HL-60 (cell line): Measurements from ENCODE around the gene CCNY.

Experiments used
- GABPA ChIP-seq: IDR thresholded peaks from 2 replicates; pipeline ENCODE4 v1.6.1; 2012; ENCODE audit warnings: low read depth
- TF ChIP-seq, protein P1 (sequence below): IDR thresholded peaks from one replicate; pipeline ENCODE4 v1.5.1; 2011; ENCODE audit warnings: low read length, control low read depth, inconsistent platforms; ENCODE audit not compliant: insufficient read depth
- TF ChIP-seq, protein P2 (sequence below): IDR thresholded peaks from 2 replicates; pipeline ENCODE4 v1.6.1; 2012; ENCODE audit warnings: low read depth; ENCODE audit not compliant: insufficient replicate concordance

DNA sequence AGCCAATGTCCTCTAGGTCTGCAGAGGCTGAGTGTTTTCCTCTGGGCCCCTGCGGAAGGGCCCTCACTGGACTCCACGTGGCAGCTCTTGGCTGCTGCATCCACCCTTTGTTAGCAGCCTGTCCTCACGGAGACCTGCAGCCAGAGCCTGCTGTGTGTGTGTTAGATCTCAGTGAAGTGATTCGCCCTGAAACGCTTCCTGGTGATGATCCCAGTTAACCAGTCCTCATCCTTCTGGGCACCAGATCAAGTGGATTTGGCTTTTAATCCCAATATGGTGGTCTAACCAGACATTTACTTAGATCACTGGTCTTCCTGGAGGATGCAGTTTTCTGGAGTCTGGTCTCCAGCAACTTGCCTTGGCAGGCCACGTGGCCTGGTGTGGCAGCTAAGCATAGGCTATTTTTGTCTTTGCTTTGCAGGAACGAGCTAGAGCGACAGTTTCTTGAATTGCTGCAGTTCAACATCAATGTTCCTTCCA is 229.3 kb downstream of the CCNY start:
- TF ChIP-seq, protein P1, sequence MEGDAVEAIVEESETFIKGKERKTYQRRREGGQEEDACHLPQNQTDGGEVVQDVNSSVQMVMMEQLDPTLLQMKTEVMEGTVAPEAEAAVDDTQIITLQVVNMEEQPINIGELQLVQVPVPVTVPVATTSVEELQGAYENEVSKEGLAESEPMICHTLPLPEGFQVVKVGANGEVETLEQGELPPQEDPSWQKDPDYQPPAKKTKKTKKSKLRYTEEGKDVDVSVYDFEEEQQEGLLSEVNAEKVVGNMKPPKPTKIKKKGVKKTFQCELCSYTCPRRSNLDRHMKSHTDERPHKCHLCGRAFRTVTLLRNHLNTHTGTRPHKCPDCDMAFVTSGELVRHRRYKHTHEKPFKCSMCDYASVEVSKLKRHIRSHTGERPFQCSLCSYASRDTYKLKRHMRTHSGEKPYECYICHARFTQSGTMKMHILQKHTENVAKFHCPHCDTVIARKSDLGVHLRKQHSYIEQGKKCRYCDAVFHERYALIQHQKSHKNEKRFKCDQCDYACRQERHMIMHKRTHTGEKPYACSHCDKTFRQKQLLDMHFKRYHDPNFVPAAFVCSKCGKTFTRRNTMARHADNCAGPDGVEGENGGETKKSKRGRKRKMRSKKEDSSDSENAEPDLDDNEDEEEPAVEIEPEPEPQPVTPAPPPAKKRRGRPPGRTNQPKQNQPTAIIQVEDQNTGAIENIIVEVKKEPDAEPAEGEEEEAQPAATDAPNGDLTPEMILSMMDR = no peak
- TF ChIP-seq, protein P2, sequence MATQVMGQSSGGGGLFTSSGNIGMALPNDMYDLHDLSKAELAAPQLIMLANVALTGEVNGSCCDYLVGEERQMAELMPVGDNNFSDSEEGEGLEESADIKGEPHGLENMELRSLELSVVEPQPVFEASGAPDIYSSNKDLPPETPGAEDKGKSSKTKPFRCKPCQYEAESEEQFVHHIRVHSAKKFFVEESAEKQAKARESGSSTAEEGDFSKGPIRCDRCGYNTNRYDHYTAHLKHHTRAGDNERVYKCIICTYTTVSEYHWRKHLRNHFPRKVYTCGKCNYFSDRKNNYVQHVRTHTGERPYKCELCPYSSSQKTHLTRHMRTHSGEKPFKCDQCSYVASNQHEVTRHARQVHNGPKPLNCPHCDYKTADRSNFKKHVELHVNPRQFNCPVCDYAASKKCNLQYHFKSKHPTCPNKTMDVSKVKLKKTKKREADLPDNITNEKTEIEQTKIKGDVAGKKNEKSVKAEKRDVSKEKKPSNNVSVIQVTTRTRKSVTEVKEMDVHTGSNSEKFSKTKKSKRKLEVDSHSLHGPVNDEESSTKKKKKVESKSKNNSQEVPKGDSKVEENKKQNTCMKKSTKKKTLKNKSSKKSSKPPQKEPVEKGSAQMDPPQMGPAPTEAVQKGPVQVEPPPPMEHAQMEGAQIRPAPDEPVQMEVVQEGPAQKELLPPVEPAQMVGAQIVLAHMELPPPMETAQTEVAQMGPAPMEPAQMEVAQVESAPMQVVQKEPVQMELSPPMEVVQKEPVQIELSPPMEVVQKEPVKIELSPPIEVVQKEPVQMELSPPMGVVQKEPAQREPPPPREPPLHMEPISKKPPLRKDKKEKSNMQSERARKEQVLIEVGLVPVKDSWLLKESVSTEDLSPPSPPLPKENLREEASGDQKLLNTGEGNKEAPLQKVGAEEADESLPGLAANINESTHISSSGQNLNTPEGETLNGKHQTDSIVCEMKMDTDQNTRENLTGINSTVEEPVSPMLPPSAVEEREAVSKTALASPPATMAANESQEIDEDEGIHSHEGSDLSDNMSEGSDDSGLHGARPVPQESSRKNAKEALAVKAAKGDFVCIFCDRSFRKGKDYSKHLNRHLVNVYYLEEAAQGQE = no peak
- TF ChIP-seq GABPA = no peak
